HCT116 (cell line): ENCODE data around the gene NTSR1. TPM values are rescaled to one million over a fixed set of nuclear protein-coding genes. Genes with fewer than 3 reads are reported as not detected.

ENCODE experiments used
- ATAC-seq: fragments of 200-7000 bp; cut with Tn5 transposase; 2 replicates; pipeline ENCODE4 v1.9.1; 2020; ENCODE audit warnings: mild to moderate bottlenecking, moderate library complexity
- BruUV-seq: library from RNA; stranded (reverse); fragments of 400-500 nt; replicated peaks from 2 replicates; lab custom pipeline; 2021; lab: Mats Ljungman, UMichigan
- CTCF ChIA-PET: fragments of 300-600 bp; sonication (Branson Sonifier 250); formaldehyde crosslinking; loops from one replicate; lab custom pipeline; 2021; ENCODE audit warnings: antibody characterized with exemption; lab: Charles Lee
- POLR2A ChIA-PET: fragments of 300-600, 350-600 bp; sonication (Branson Sonifier 250); formaldehyde crosslinking; loops from one replicate; lab custom pipeline; 2021; ENCODE audit warnings: antibody characterized with exemption; lab: Charles Lee
- RAD21 ChIA-PET, 2 experiments: fragments of 300-600 bp; sonication (Branson Sonifier 250); formaldehyde crosslinking; loops; one replicate each; lab custom pipeline; 2023; ENCODE audit warnings: low total read pairs in 2 of 2; ENCODE audit not compliant: uncharacterized antibody in 2 of 2, unreplicated experiment in 2 of 2, low non-redundant PET in 1 of 2; lab: Charles Lee
- DNase-seq: peaks from one replicate; pipeline ENCODE4 v3.0.0-alpha.2; 2010; ENCODE audit warnings: low read depth, low spot score
- H2AFZ ChIP-seq: fragments of 200-600 bp; shearing (Covaris generic), sonication (generic); 2 replicates; pipeline ENCODE4 v1.6.1; 2017; ENCODE audit warnings: low read depth, mixed run types, mixed read lengths, antibody characterized with exemption, low read length; ENCODE audit not compliant: poor library complexity, severe bottlenecking
- H3K27ac ChIP-seq: 2 replicates; pipeline ENCODE4 v1.5.1; 2012; ENCODE audit warnings: low read depth, low read length
- H3K27me3 ChIP-seq: fragments of 200-600 bp; sonication (generic); 2 replicates; pipeline ENCODE4 v1.6.1; 2016; ENCODE audit warnings: mixed run types, low read length, mixed read lengths; ENCODE audit not compliant: insufficient read depth
- H3K36me3 ChIP-seq, 2 experiments: fragments of 200-500 bp in 1 of 2; fragments of 200-600 bp in 1 of 2; sonication (Bioruptor generic) in 1 of 2; sonication (generic) in 1 of 2; 2 replicates each; pipeline versions ENCODE4 v1.5.1 to v1.6.1; 2014 to 2016; ENCODE audit warnings: low read length in 2 of 2, inconsistent platforms in 1 of 2, mixed read lengths in 1 of 2, mixed run types in 1 of 2; ENCODE audit not compliant: insufficient read depth in 2 of 2, control insufficient read depth in 1 of 2
- H3K4me1 ChIP-seq, 2 experiments: fragments of 200-600 bp in 1 of 2; sonication (generic) in 1 of 2; 2 replicates each; pipeline versions ENCODE4 v1.5.1 to v1.6.1; 2012 to 2017; ENCODE audit warnings: low read length in 2 of 2, inconsistent platforms in 1 of 2, mild to moderate bottlenecking in 1 of 2, mixed read lengths in 1 of 2, mixed run types in 1 of 2, moderate library complexity in 1 of 2; ENCODE audit not compliant: insufficient read depth in 2 of 2, control insufficient read depth in 1 of 2
- H3K4me2 ChIP-seq: fragments of 200-600 bp; sonication (generic); 2 replicates; pipeline ENCODE4 v1.6.1; 2017; ENCODE audit warnings: mixed run types, low read length, mixed read lengths
- H3K4me3 ChIP-seq, 2 experiments: fragments of 200-600 bp in 1 of 2; sonication (generic) in 1 of 2; replicated peaks in 1 of 2; 2 replicates each; pipeline ENCODE4 v1.5.1; 2011 to 2016; ENCODE audit warnings: low read length in 2 of 2, control low read depth in 1 of 2, low read depth in 1 of 2, mild to moderate bottlenecking in 1 of 2, mixed read lengths in 1 of 2, mixed run types in 1 of 2
- H3K79me2 ChIP-seq: fragments of 200-600 bp; sonication (generic); 2 replicates; pipeline ENCODE4 v1.6.1; 2017; ENCODE audit warnings: mild to moderate bottlenecking, mixed run types, low read length, moderate library complexity, mixed read lengths; ENCODE audit not compliant: insufficient read depth
- H3K9ac ChIP-seq: fragments of 200-600 bp; sonication (generic); 2 replicates; pipeline ENCODE4 v1.6.1; 2016; ENCODE audit warnings: low read length, mixed read lengths
- H3K9me2 ChIP-seq: fragments of 200-600 bp; sonication (generic), shearing (Covaris generic); 2 replicates; pipeline ENCODE4 v1.6.1; 2017; ENCODE audit warnings: mixed run types, mild to moderate bottlenecking, moderate library complexity; ENCODE audit not compliant: insufficient read depth
- H3K9me3 ChIP-seq, 2 experiments: fragments of 200-500 bp in 1 of 2; fragments of 200-600 bp in 1 of 2; sonication (Bioruptor generic) in 1 of 2; sonication (generic) in 1 of 2; 2 replicates each; pipeline ENCODE4 v1.6.1; 2014 to 2017; ENCODE audit warnings: low read length in 2 of 2, mixed read lengths in 2 of 2, inconsistent platforms in 1 of 2, low read depth in 1 of 2, mild to moderate bottlenecking in 1 of 2, mixed run types in 1 of 2, moderate library complexity in 1 of 2; ENCODE audit not compliant: control insufficient read depth in 1 of 2, insufficient read depth in 1 of 2
- H4K20me1 ChIP-seq: fragments of 200-600 bp; sonication (generic), shearing (Covaris generic); 2 replicates; pipeline ENCODE4 v1.6.1; 2017; ENCODE audit warnings: mixed run types, mild to moderate bottlenecking, moderate library complexity; ENCODE audit not compliant: insufficient read depth
- ATF3 ChIP-seq: IDR thresholded peaks from 2 replicates; pipeline ENCODE4 v1.6.1; 2012
- CBX3 ChIP-seq: IDR thresholded peaks from 2 replicates; pipeline ENCODE4 v1.6.1; 2012; ENCODE audit warnings: low read depth
- EGR1 ChIP-seq: IDR thresholded peaks from 2 replicates; pipeline ENCODE4 v1.6.1; 2012; ENCODE audit warnings: low read depth
- ELF1 ChIP-seq: IDR thresholded peaks from 2 replicates; pipeline ENCODE4 v1.6.1; 2012; ENCODE audit warnings: low read depth, borderline replicate concordance
- EZH2 ChIP-seq: fragments of 200-600 bp; sonication (generic); IDR thresholded peaks from 2 replicates; pipeline ENCODE4 v1.6.1; 2017; ENCODE audit warnings: antibody characterized with exemption, mixed run types
- EZH2phosphoT487 ChIP-seq: fragments of 200-600 bp; IDR thresholded peaks from 2 replicates; pipeline ENCODE4 v1.6.1; 2018; ENCODE audit warnings: antibody characterized with exemption, borderline replicate concordance
- FOSL1 ChIP-seq: IDR thresholded peaks from 2 replicates; pipeline ENCODE4 v1.6.1; 2012; ENCODE audit warnings: low read depth
- JUND ChIP-seq: IDR thresholded peaks from 2 replicates; pipeline ENCODE4 v1.6.1; 2012
- POLR2AphosphoS5 ChIP-seq: IDR thresholded peaks from 2 replicates; pipeline ENCODE4 v1.6.1; 2011; ENCODE audit warnings: mild to moderate bottlenecking, low read depth, low read length, moderate library complexity
- REST ChIP-seq: IDR thresholded peaks from 2 replicates; pipeline ENCODE4 v1.6.1; 2012; ENCODE audit warnings: low read depth
- SIN3A ChIP-seq: IDR thresholded peaks from 2 replicates; pipeline ENCODE4 v1.6.1; 2012; ENCODE audit warnings: low read depth
- SP1 ChIP-seq: IDR thresholded peaks from 2 replicates; pipeline ENCODE4 v1.6.1; 2012; ENCODE audit warnings: low read depth
- SRF ChIP-seq: IDR thresholded peaks from 2 replicates; pipeline ENCODE4 v1.6.1; 2012; ENCODE audit warnings: low read depth
- TCF7L2 ChIP-seq: IDR thresholded peaks from 2 replicates; pipeline ENCODE4 v1.7.0; 2011; ENCODE audit warnings: borderline replicate concordance, inconsistent platforms; ENCODE audit not compliant: insufficient read depth, insufficient read length; ENCODE audit errors: extremely low read depth
- ZFX ChIP-seq: fragments of 450-650 bp; IDR thresholded peaks from 2 replicates; pipeline ENCODE4 v1.6.1; 2017
- intact Hi-C: fragments of 100-400 bp; cut with micrococcal nuclease; formaldehyde crosslinking; loops from 2 replicates; pipeline ENCODE4 v1.10.0; 2022
- total RNA-seq: library from RNA; stranded (reverse); gene quantifications from one replicate; pipeline ENCODE4 v1.2.1, GENCODE V29; 2021; ENCODE audit not compliant: unreplicated experiment
- TF ChIP-seq, protein P1 (sequence below): IDR thresholded peaks from 2 replicates; pipeline ENCODE4 v1.6.1; 2011; ENCODE audit warnings: mild to moderate bottlenecking, low read length, moderate library complexity; ENCODE audit not compliant: insufficient replicate concordance; ENCODE audit errors: extremely low read depth
- TF ChIP-seq, protein P2 (sequence below): IDR thresholded peaks from 2 replicates; pipeline ENCODE4 v1.6.1; 2012

NTSR1 gene
- total RNA-seq, 1 experiment from 2014 or later: 187 TPM

DNA sequence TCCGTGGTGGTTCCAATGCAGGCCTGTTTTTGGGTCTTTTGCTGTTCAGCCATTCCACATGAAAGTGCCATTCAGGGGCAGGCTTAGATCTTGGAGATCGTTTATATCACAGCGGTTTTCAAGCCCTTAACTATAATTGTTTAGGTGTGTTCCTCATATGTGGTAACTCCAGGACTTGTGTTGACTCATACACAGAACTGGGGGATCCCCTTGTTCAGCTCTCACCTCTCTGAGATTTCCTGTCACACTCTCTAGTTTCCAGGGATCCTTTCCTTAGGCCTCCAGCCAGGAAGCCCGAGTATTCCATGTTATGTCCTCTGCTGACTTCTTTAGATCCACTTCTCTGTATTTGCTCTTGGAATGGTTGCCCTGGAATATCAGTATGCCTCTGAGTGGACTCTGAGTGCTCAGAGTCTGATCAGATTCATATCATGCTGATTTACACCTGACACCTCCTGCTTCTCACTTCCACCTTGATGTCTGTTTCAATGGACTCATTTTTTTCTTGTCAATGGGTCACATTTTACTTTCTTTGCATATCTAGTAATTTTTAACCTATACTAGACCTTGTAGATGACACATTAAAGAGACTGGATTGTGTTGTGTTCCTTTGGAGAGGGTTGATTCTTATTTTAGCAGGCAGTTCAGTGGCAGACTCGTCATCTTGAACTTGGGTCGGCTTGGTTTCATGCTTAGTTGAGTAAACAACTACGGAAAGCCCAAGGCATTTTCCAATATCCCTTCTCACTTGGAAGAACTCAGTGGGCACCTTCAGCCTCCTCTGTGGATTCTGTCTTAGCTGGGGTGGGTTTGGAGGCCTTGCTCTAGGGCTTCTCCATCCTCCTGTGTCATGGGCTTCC lies 13.1 kb downstream of the NTSR1 start (continued):
- TF ChIP-seq, protein P1, sequence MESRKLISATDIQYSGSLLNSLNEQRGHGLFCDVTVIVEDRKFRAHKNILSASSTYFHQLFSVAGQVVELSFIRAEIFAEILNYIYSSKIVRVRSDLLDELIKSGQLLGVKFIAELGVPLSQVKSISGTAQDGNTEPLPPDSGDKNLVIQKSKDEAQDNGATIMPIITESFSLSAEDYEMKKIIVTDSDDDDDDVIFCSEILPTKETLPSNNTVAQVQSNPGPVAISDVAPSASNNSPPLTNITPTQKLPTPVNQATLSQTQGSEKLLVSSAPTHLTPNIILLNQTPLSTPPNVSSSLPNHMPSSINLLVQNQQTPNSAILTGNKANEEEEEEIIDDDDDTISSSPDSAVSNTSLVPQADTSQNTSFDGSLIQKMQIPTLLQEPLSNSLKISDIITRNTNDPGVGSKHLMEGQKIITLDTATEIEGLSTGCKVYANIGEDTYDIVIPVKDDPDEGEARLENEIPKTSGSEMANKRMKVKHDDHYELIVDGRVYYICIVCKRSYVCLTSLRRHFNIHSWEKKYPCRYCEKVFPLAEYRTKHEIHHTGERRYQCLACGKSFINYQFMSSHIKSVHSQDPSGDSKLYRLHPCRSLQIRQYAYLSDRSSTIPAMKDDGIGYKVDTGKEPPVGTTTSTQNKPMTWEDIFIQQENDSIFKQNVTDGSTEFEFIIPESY: no peak
- no peak for TF ChIP-seq FOSL1

DNA sequence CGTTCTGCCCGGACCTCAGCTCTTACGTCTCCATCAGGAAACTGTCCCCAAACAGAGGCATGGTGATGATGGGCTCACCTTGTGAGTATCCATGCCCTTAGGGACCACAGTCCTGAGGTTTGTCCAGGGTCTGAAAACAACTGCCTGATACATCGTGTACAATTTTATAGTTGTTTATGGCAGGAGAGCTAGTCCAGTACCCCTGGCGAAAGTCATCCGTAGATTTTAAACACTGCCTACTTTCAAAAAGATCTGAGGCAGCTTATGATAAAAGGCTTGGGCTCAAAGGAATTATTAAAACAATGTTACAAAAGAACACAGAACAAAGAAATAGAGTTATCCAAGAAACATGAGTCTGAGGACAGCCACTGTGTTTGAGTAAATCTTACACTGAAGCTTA lies 14.0 kb downstream of the NTSR1 start:
- H3K4me2 ChIP-seq: no peak overlapping the region
- H3K9me2 ChIP-seq: no peaks in the 10 kb centered on the region
- no peak overlapping the region for H2AFZ ChIP-seq
- H3K27me3 ChIP-seq: no peaks in the 10 kb centered on the region
- no peaks in the 10 kb centered on the region for H3K9me3 ChIP-seq
- RAD21 ChIA-PET: interaction anchor here in 1 of 2 experiments (1.0 kb wide), 1 partner anchor 18 kb away, joined by 3 read pairs; no protein-coding TSS in a partner anchor
- peaks cover 39% of the 10 kb centered on the region for H4K20me1 ChIP-seq
- peak overlapping the region; percentile 19; the same call in 1 of the 2 replicates for H3K27ac ChIP-seq
- CTCF ChIA-PET: no interaction called here
- H3K36me3 ChIP-seq: peaks cover 38 to 97% of the 10 kb centered on the region in 2 experiments
- ATAC-seq (no peak), DNase-seq (no peak)
- intact Hi-C loops: no loop called here
- BruUV-seq: no TSS peak
- POLR2A ChIA-PET: interaction anchor here (2.4 kb wide), 1 partner anchor 12 kb away, joined by 5 read pairs; no protein-coding TSS in a partner anchor
- peaks cover 5 to 96% of the 10 kb centered on the region in 2 experiments; a peak in 3 of 4 replicates for H3K4me1 ChIP-seq
- H3K4me3 ChIP-seq: no peak overlapping the region
- peaks cover 100% of the 10 kb centered on the region for H3K79me2 ChIP-seq
- no peak overlapping the region for H3K9ac ChIP-seq
- no peak for TF ChIP-seq SRF
- TF ChIP-seq EGR1: no peak
- no peak for TF ChIP-seq EZH2phosphoT487
- TF ChIP-seq, protein P2, sequence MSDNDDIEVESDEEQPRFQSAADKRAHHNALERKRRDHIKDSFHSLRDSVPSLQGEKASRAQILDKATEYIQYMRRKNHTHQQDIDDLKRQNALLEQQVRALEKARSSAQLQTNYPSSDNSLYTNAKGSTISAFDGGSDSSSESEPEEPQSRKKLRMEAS: no peak
- TF ChIP-seq ATF3: no peak
- TF ChIP-seq POLR2AphosphoS5: no peak
- no peak for TF ChIP-seq REST
- no peak for TF ChIP-seq SIN3A
- TF ChIP-seq EZH2: no peak
- TF ChIP-seq CBX3: no peak
- TF ChIP-seq ZFX: no peak
- TF ChIP-seq TCF7L2: no peak
- no peak for TF ChIP-seq SP1
- TF ChIP-seq ELF1: no peak
- TF ChIP-seq JUND: no peak
